Measurements from ENCODE around the gene ZNF367.
"Not testable (repeated sequence)": the region's sequence is repeated elsewhere in the genome, so short reads cannot be mapped to it uniquely, and the experiment has no call there.

Gene ZNF367

GRCh38 chr9:96399325-96399633, 18.9 kb downstream of the ZNF367 start:
- no peak for DNase-seq (ENCODE audit: low spot score)

- DNase-seq (ENCODE audit: low spot score) = no peak
Observed at GRCh38 chr9:96398582-96399324, 19.4 kb downstream of the ZNF367 start.

GRCh38 chr9:96395964-96396363, 22.2 kb downstream of the ZNF367 start:
- no peak for DNase-seq (ENCODE audit: low spot score)

- no peak for DNase-seq (ENCODE audit: low spot score)
Observed at GRCh38 chr9:96394832-96395496, 23.2 kb downstream of the ZNF367 start.

GRCh38 chr9:96392263-96392662, 25.9 kb downstream of the ZNF367 start:
- no peak for DNase-seq (ENCODE audit: low spot score)

GRCh38 chr9:96391021-96391765, 27.0 kb downstream of the ZNF367 start:
- no peak for DNase-seq (ENCODE audit: low spot score)

GRCh38 chr9:96388144-96388543, 30.0 kb downstream of the ZNF367 start:
- DNase-seq (ENCODE audit: low spot score) = no peak

- no peak for DNase-seq (ENCODE audit: low spot score)
Observed at GRCh38 chr9:96386157-96386556, 32.0 kb downstream of the ZNF367 start.

GRCh38 chr9:96383165-96383942, 34.8 kb downstream of the ZNF367 start, which contains the start of gene SLC35D2:
Gene SLC35D2, minus strand, starts transcription at chr9:96383711. Its CDS starts 77 bp downstream, at chr9:96383634.
- DNase-seq (ENCODE audit: low spot score) = no peak

- DNase-seq (ENCODE audit: low spot score) = no peak
Observed at GRCh38 chr9:96382839-96383164, 35.4 kb downstream of the ZNF367 start.

- DNase-seq (ENCODE audit: low spot score) = no peak
Observed at GRCh38 chr9:96382175-96382574, 36.0 kb downstream of the ZNF367 start.

GRCh38 chr9:96381696-96382095, 36.5 kb downstream of the ZNF367 start:
- no peak for DNase-seq (ENCODE audit: low spot score)

GRCh38 chr9:96381125-96381524, 37.0 kb downstream of the ZNF367 start:
- DNase-seq (ENCODE audit: low spot score) = no peak

GRCh38 chr9:96379461-96379860, 38.7 kb downstream of the ZNF367 start:
- DNase-seq (ENCODE audit: low spot score) = no peak

- DNase-seq (ENCODE audit: low spot score) = no peak
Observed at GRCh38 chr9:96378187-96378586, 40.0 kb downstream of the ZNF367 start.

- DNase-seq (ENCODE audit: low spot score) = no peak
Observed at GRCh38 chr9:96376891-96377874, 41.0 kb downstream of the ZNF367 start.

GRCh38 chr9:96375507-96375906, 42.7 kb downstream of the ZNF367 start:
- DNase-seq (ENCODE audit: low spot score) = not testable (repeated sequence)

GRCh38 chr9:96367943-96368342, 50.2 kb downstream of the ZNF367 start:
- DNase-seq (ENCODE audit: low spot score) = no peak

- DNase-seq (ENCODE audit: low spot score) = peak; percentile 28
Observed at GRCh38 chr9:96363175-96363967, 54.8 kb downstream of the ZNF367 start.

GRCh38 chr9:96362119-96362518, 56.1 kb downstream of the ZNF367 start:
- not testable (repeated sequence) for DNase-seq (ENCODE audit: low spot score)
